ENCODE data around the gene APOE. TPM values are rescaled to one million over a fixed set of nuclear protein-coding genes. Genes with fewer than 3 reads are reported as not detected.
"Not testable (repeated sequence)": the region's sequence is repeated elsewhere in the genome, so short reads cannot be mapped to it uniquely, and the experiment has no call there.

APOE gene
- total RNA-seq, 2 experiments from 2014 or later, result 0.55 to 0.70 TPM

DNA sequence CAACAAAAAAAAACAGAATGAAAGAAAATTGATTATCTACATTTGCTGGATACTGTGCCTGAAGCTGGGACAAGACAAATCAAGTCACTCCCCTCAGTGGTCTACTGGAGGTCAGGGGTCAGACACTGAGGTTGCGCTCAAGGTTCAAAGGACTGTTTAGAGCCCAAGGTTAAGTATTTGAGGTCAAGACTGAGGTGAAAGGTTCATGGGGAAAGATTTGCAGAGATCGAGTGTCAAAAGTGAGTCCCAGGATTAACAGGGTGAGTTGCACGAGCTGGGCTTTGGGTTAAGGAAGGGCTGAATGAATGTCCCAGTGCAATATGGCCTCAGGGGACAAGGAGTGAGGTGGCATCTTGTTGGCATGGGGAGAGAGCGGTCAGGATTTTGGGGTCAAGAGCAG lies 17.9 kb upstream of the APOE start:
- no peak for DNase-seq
- H3K27ac Mint-ChIP-seq, result no peak overlapping the region
- peaks cover 11% of the 10 kb centered on the region for H3K36me3 Mint-ChIP-seq (ENCODE audit: low read depth)
- no peaks in the 10 kb centered on the region for H3K9me3 Mint-ChIP-seq (ENCODE audit: low read depth)
- ChIA-PET CTCF (interaction anchor here (0.8 kb wide), 1 partner anchor 14 kb away, joined by 3 read pairs; no protein-coding TSS in a partner anchor), POLR2A (interaction anchor here (0.7 kb wide), 1 partner anchor 283 kb away, joined by 4 read pairs; no protein-coding TSS in a partner anchor)
- no peak overlapping the region for H3K4me3 Mint-ChIP-seq
- no peaks in the 10 kb centered on the region for H3K27me3 Mint-ChIP-seq
- intact Hi-C loops (cut with DNase I, micrococcal nuclease), result no loop called here
- H3K4me1 Mint-ChIP-seq, result peaks cover 17% of the 10 kb centered on the region
- ATAC-seq, result no peak

GRCh38 chr19:44888335-44888734 lies 17.3 kb upstream of the APOE start:
- intact Hi-C loops (cut with DNase I, micrococcal nuclease); POLR2A ChIA-PET; H3K27me3 Mint-ChIP-seq; ATAC-seq; H3K4me3 Mint-ChIP-seq; DNase-seq; CTCF ChIA-PET; H3K9me3 Mint-ChIP-seq (ENCODE audit: low read depth): not testable (repeated sequence)
- Mint-ChIP-seq H3K27ac (peak overlapping the region; percentile 27), H3K4me1 (peaks cover 24% of the 10 kb centered on the region), H3K36me3 (ENCODE audit: low read depth) (peaks cover 18% of the 10 kb centered on the region)

- Mint-ChIP-seq H3K4me1 (peaks cover 29% of the 10 kb centered on the region), H3K27me3 (no peaks in the 10 kb centered on the region), H3K9me3 (ENCODE audit: low read depth) (no peaks in the 10 kb centered on the region), H3K4me3 (peak overlapping the region; percentile 74), H3K27ac (peak overlapping the region; percentile 96), H3K36me3 (ENCODE audit: low read depth) (peaks cover 30% of the 10 kb centered on the region)
- no peak for ATAC-seq
- no peak for DNase-seq
- intact Hi-C loops (cut with DNase I, micrococcal nuclease), result loop anchor here (1.0 to 5.0 kb wide), 18 partner anchors 25 to 997 kb away; partner anchors contain the start of genes BLOC1S3 (in 2 of the 2), CLASRP (in 2 of the 2), CLPTM1 (in 2 of the 2) and TRAPPC6A (in 2 of the 2)
- ChIA-PET CTCF (interaction anchor here (0.6 to 1.3 kb wide), 4 partner anchors 11 to 172 kb away, joined by 3 read pairs; no protein-coding TSS in a partner anchor), POLR2A (interaction anchor here (0.5 to 1.6 kb wide), 9 partner anchors 13 to 290 kb away, joined by 3 to 7 read pairs (median 4); partner anchors contain the start of genes APOE, CLASRP, PPP1R37 and TRAPPC6A)
These were observed 15.7 kb upstream of the APOE start for GRCh38 chr19:44889830-44890365.

DNA sequence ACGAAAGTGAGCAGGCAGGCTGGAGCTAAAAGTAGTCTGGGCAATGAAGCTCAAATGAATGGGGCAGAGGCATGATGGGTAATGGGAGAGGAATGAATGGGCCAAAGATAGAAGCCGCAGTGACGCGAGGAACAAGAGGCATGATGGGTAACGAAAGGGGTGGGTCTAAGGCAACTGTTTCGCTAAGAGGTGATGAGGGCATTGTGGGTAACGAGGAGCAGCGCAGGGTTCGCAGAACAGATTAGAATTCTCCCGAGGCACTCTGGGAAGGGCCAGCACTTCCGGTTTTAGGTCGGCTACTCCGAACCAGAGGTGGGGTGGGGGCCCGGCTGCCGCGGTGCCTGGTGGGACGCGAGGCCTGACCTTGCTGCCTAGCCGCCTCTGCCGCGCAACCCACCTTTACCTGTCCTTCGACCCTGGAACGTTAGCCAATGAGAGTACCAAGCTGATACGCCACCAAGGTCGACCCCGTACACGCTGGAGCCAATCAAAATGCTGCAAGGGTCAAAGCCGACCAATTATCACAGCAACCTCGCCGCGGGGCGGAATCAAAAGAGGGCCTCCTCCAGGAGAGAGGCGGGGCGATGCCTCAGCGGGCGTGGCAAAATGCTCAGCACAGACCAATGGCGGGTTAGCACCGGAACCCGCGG lies 15.1 kb upstream of the APOE start:
- Mint-ChIP-seq H3K27me3 (no peaks in the 10 kb centered on the region), H3K36me3 (ENCODE audit: low read depth) (peaks cover 35% of the 10 kb centered on the region), H3K9me3 (ENCODE audit: low read depth) (no peaks in the 10 kb centered on the region), H3K4me1 (peaks cover 29% of the 10 kb centered on the region), H3K4me3 (peak overlapping the region; percentile 74), H3K27ac (peak overlapping the region; percentile 96)
- intact Hi-C loops (cut with DNase I, micrococcal nuclease), result loop anchor here (1.0 to 5.0 kb wide), 19 partner anchors 25 to 996 kb away; partner anchors contain the start of genes BLOC1S3 (in 2 of the 2), CLASRP (in 2 of the 2), CLPTM1 (in 2 of the 2) and TRAPPC6A (in 2 of the 2)
- POLR2A ChIA-PET, result interaction anchor here (0.5 to 1.6 kb wide), 13 partner anchors 9 to 826 kb away, joined by 3 to 7 read pairs (median 4); partner anchors contain the start of genes APOE, CLASRP, CLPTM1 and PPP1R37
- ATAC-seq, result peak; percentile 84
- CTCF ChIA-PET, result interaction anchor here (0.6 to 1.3 kb wide), 4 partner anchors 11 to 172 kb away, joined by 3 read pairs; no protein-coding TSS in a partner anchor
- no peak for DNase-seq

- no peaks in the 10 kb centered on the region for H3K27me3 Mint-ChIP-seq
- peak within 1 kb of the TSS; percentile 92 for H3K4me3 Mint-ChIP-seq
- peak within 1 kb of the TSS; percentile 96 for H3K27ac Mint-ChIP-seq
- ATAC-seq (no peak), DNase-seq (peak; percentile 100)
- ChIA-PET POLR2A (interaction anchor here (0.6 to 1.6 kb wide), 8 partner anchors 8 to 826 kb away, joined by 3 to 7 read pairs (median 4); partner anchors contain the start of genes APOE, CLPTM1, PPP1R37 and TRAPPC6A), CTCF (interaction anchor here (1.3 kb wide), 1 partner anchor 61 kb away, joined by 3 read pairs; no protein-coding TSS in a partner anchor)
- H3K36me3 Mint-ChIP-seq (ENCODE audit: low read depth), result peaks cover 41% of the 10 kb centered on the region
- no peaks in the 10 kb centered on the region for H3K9me3 Mint-ChIP-seq (ENCODE audit: low read depth)
- peaks cover 29% of the 10 kb centered on the region for H3K4me1 Mint-ChIP-seq
- intact Hi-C loops (cut with DNase I, micrococcal nuclease), result loop anchor here in 1 of 2 experiments (1.0 to 5.0 kb wide), 4 partner anchors 185 to 996 kb away; partner anchors contain the start of genes IRF2BP1, VASP and ZNF296
These were observed 14.3 kb upstream of the APOE start, which contains the start of gene TOMM40 for GRCh38 chr19:44891016-44891882. TSS of gene TOMM40 (plus strand) at chr19:44891254. CDS start at chr19:44891416, 162 bp downstream.

DNA sequence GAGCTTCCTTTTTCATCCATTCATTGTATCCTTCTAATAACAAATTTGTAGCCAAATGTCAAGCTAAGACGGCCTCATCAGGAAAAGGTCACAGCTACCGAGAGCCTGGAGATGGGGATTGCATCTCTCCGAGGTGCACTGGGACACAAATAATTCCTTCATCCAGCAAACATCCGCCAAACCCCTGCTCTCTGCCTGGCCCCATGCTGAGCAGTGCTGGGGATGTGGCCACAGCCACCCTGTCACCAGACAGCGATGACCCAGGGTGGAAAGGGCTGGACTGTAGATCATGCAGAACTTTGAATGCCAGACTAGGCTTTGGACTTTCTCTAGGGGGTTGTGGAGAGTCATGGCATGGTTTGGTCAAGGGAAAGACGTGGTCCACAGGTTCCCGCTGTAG lies 12.7 kb upstream of the APOE start:
- Mint-ChIP-seq H3K4me1 (peaks cover 29% of the 10 kb centered on the region), H3K36me3 (ENCODE audit: low read depth) (peaks cover 50% of the 10 kb centered on the region), H3K27ac (peak overlapping the region; percentile 13), H3K4me3 (peak overlapping the region; percentile 92), H3K9me3 (ENCODE audit: low read depth) (no peaks in the 10 kb centered on the region), H3K27me3 (no peaks in the 10 kb centered on the region)
- intact Hi-C loops (cut with DNase I, micrococcal nuclease), result loop anchor here in 1 of 2 experiments (5.0 kb wide), 1 partner anchor 614 kb away; the partner anchor contains the start of gene VASP
- CTCF ChIA-PET, result no interaction called here
- POLR2A ChIA-PET, result interaction anchor here (1.3 kb wide), 1 partner anchor 12 kb away, joined by 3 read pairs; no protein-coding TSS in a partner anchor
- ATAC-seq (no peak), DNase-seq (no peak)

DNA sequence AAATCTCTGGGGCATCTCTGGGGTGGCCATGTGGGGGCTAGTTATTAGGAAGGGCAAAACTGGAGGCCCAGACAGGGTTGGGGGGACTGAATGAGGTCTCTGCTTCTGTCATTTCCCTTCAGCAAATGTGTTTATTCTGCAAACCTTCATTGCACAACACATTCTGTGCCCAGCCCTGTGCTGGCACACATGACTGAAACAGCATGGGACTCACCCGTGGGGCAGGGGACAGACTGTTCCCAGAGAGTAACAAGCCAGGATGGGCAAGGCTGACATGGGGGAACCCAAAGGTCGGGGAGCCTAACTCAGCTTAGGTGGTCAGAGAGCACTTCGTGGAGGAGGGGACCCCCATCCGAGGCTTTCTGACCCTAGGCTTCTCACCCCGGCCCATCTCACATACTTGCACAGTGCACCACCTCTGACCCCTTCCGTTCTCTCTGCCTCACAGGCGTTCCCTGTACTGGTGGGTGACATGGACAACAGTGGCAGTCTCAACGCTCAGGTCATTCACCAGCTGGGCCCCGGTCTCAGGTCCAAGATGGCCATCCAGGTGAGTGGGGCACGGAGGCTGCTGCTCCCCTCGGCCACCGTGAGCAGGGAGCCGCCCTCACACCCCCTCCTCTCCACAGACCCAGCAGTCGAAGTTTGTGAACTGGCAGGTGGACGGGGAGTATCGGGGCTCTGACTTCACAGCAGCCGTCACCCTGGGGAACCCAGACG lies 12.1 kb upstream of the APOE start:
- H3K9me3 Mint-ChIP-seq (ENCODE audit: low read depth), result no peaks in the 10 kb centered on the region
- peaks cover 55% of the 10 kb centered on the region for H3K36me3 Mint-ChIP-seq (ENCODE audit: low read depth)
- H3K4me1 Mint-ChIP-seq, result peaks cover 29% of the 10 kb centered on the region
- H3K27ac Mint-ChIP-seq, result no peak overlapping the region
- CTCF ChIA-PET, result interaction anchor here (0.9 kb wide), 1 partner anchor 10 kb away, joined by 3 read pairs; no protein-coding TSS in a partner anchor
- POLR2A ChIA-PET, result no interaction called here
- H3K27me3 Mint-ChIP-seq, result no peaks in the 10 kb centered on the region
- intact Hi-C loops (cut with DNase I, micrococcal nuclease), result loop anchor here in 1 of 2 experiments (5.0 kb wide), 1 partner anchor 614 kb away; the partner anchor contains the start of gene VASP
- ATAC-seq (no peak), DNase-seq (no peak)
- H3K4me3 Mint-ChIP-seq, result peak overlapping the region; percentile 92

GRCh38 chr19:44894052-44894400 lies 11.6 kb upstream of the APOE start:
- Mint-ChIP-seq H3K4me1 (peaks cover 28% of the 10 kb centered on the region), H3K27ac (peak overlapping the region; percentile 45), H3K36me3 (ENCODE audit: low read depth) (peaks cover 55% of the 10 kb centered on the region), H3K4me3 (no peak overlapping the region), H3K9me3 (ENCODE audit: low read depth) (no peaks in the 10 kb centered on the region), H3K27me3 (no peaks in the 10 kb centered on the region)
- ChIA-PET CTCF (interaction anchor here (0.9 kb wide), 1 partner anchor 9 kb away, joined by 3 read pairs; no protein-coding TSS in a partner anchor), POLR2A (no interaction called here)
- ATAC-seq (no peak), DNase-seq (no peak)
- intact Hi-C loops (cut with DNase I, micrococcal nuclease), result loop anchor here in 1 of 2 experiments (5.0 kb wide), 1 partner anchor 613 kb away; the partner anchor contains the start of gene VASP

GRCh38 chr19:44894946-44895345 lies 10.7 kb upstream of the APOE start:
- ATAC-seq (no peak), DNase-seq (no peak)
- Mint-ChIP-seq H3K4me3 (no peak overlapping the region), H3K4me1 (peaks cover 26% of the 10 kb centered on the region), H3K9me3 (ENCODE audit: low read depth) (no peaks in the 10 kb centered on the region), H3K27ac (peak overlapping the region; percentile 29), H3K27me3 (no peaks in the 10 kb centered on the region), H3K36me3 (ENCODE audit: low read depth) (peaks cover 57% of the 10 kb centered on the region)
- intact Hi-C loops (cut with DNase I, micrococcal nuclease), result loop anchor here in 1 of 2 experiments (5.0 kb wide), 1 partner anchor 612 kb away; the partner anchor contains the start of gene VASP
- ChIA-PET CTCF (interaction anchor here (0.6 kb wide), 2 partner anchors 15 to 23 kb away, joined by 3 read pairs; no protein-coding TSS in a partner anchor), POLR2A (no interaction called here)

DNA sequence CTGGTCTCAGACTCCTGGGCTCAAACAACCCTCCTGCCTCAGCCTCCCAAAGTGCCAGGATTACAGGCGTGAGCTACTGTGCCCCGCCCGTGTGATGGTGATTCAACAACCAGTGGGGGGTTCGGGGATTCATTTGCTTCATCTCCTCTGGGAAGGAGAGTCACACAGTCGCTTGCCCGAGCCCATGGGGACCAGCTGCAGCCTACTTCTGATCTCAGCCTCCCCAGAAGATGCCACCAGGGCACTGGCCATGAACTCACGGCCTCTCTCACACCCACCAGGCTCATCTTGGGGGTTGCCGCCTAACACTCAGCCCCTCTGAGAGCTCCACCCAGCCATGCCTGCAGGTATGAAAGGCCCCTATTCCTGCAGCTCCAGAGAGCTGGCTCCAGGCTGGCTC lies 7.8 kb upstream of the APOE start:
- Mint-ChIP-seq H3K36me3 (ENCODE audit: low read depth) (peaks cover 58% of the 10 kb centered on the region), H3K4me1 (peaks cover 10% of the 10 kb centered on the region), H3K9me3 (ENCODE audit: low read depth) (no peaks in the 10 kb centered on the region), H3K4me3 (no peak overlapping the region), H3K27ac (no peak overlapping the region), H3K27me3 (no peaks in the 10 kb centered on the region)
- intact Hi-C loops (cut with DNase I, micrococcal nuclease), result no loop called here
- DNase-seq (no peak), ATAC-seq (no peak)
- CTCF ChIA-PET, result interaction anchor here (0.7 kb wide), 1 partner anchor 102 kb away, joined by 3 read pairs; no protein-coding TSS in a partner anchor
- POLR2A ChIA-PET, result interaction anchor here (1.0 kb wide), 1 partner anchor 11 kb away, joined by 6 read pairs; no protein-coding TSS in a partner anchor
